ENCODE data around the gene NUDT14.

- TF ChIP-seq CTCF (IDR thresholded peaks at IDR 0.05) (no peak), POLR2A (IDR thresholded peaks at IDR 0.05) (no peak), POLR2AphosphoS5 (IDR thresholded peaks at IDR 0.05) (peak; percentile 12 to 30)
These were observed 10.0 kb downstream of the NUDT14 start for GRCh38 chr14:105171004-105171673.
